GM23338 (cell line): ENCODE measurements around the gene GALK1. TPM values are rescaled to one million over a fixed set of nuclear protein-coding genes. Genes with fewer than 3 reads are reported as not detected.

Experiments
- CREB1 ChIP-seq: fragments of 250-450 bp; sonication (Bioruptor Pico); IDR thresholded peaks from 2 replicates; pipeline ENCODE4 v1.5.0; 2020; ENCODE audit warnings: low read depth, mild to moderate bottlenecking, moderate library complexity
- CTCF ChIP-seq, 2 experiments: fragments of 200-600 bp in 1 of 2; sonication (generic) in 1 of 2; conservative IDR thresholded peaks; 2 replicates each; pipeline versions ENCODE4 v1.5.1 to v1.6.1; 2016 to 2017; ENCODE audit warnings: antibody characterized with exemption in 2 of 2, low read depth in 2 of 2, mild to moderate bottlenecking in 2 of 2, moderate library complexity in 1 of 2
- EZH2 ChIP-seq: fragments of 200-600 bp; sonication (generic); IDR thresholded peaks from one replicate; pipeline ENCODE4 v1.8.0; 2017; ENCODE audit warnings: antibody characterized with exemption, mild to moderate bottlenecking, low read depth; ENCODE audit not compliant: unreplicated experiment
- POLR2AphosphoS5 ChIP-seq: IDR thresholded peaks from 2 replicates; pipeline ENCODE4 v1.6.1; 2016; ENCODE audit warnings: antibody characterized with exemption, low read depth
- ZNF114 ChIP-seq: fragments of 250-450 bp; sonication (Bioruptor Pico); IDR thresholded peaks from 2 replicates; pipeline ENCODE4 v1.5.0; 2020; ENCODE audit warnings: mild to moderate bottlenecking, moderate library complexity
- ZNF462 ChIP-seq: fragments of 250-450 bp; sonication (Bioruptor Pico); IDR thresholded peaks from 2 replicates; pipeline ENCODE4 v1.5.0; 2020; ENCODE audit warnings: mild to moderate bottlenecking, moderate library complexity
- polyA plus RNA-seq: library from polyadenylated mRNA; unstranded; fragments of >200 nt; fragmentation: Nextera tagmentation; extraction: Ambion mirVana; gene quantifications from 2 replicates; pipeline ENCODE4 v1.2.1, GENCODE V29; 2016
- total RNA-seq: library from RNA; depleted of rRNA; stranded (reverse); fragments of >200 nt; shearing (Covaris generic); gene quantifications from 2 replicates; pipeline ENCODE4 v1.2.3, GENCODE V29; 2014

Gene GALK1
- total and polyA plus RNA-seq, 2 experiments from 2014 or later: 30.5 to 31.7 TPM

- TF ChIP-seq ZNF462: no peak
- TF ChIP-seq EZH2: no peak
- peak; percentile 53 for TF ChIP-seq CREB1 (CRISPR knock-in tag)
- TF ChIP-seq CTCF (conservative IDR thresholded peaks at IDR 0.05; ENCODE audit: low read depth in 2 of 2): peak; percentile 57 to 68
- no peak for TF ChIP-seq ZNF114 (CRISPR knock-in tag)
- peak; percentile 28; the same call in 1 of the 2 replicates for TF ChIP-seq POLR2AphosphoS5
These were observed 11.2 kb downstream of the GALK1 start (continued) for GRCh38 chr17:75753514-75754377.
